GDM1 (cell line): ENCODE data around the gene DNAJC4.

ENCODE experiments used
- DNase-seq: peaks from one replicate; lab custom pipeline; 2025; lab: John Stamatoyannopoulos, UW

Gene DNAJC4

DNA sequence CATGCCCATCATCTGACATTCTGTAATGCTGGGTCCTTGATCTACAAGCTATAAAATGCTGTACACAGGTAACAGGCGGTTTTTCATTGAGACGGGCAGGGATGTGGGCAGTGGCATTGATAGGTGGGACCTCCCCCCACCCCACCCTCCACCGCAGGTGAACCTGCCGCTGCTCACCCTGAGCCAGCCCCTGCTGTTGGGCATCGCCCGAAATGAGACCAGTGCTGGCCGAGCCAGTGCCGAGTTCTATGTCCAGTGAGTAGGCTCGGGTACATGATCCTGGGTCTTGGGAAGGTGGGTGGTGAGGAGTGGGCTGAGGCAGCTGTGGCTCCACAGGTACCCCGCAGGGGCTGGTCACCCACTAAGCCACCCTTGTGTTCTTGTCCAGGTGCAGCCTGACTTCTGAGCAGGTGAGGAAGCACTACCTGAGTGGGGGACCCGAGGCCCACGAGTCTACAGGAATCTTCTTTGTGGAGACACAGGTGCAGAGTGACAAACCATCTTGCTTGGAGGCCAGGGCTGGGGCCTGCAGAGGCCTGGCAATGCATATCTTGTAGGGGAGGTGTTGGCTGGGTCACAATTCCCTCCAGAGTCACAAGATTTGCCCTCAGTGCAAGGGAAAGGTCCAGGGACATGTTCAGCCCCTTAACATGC, 1.1 kb upstream of the DNAJC4 start:
- no peak for DNase-seq

DNA sequence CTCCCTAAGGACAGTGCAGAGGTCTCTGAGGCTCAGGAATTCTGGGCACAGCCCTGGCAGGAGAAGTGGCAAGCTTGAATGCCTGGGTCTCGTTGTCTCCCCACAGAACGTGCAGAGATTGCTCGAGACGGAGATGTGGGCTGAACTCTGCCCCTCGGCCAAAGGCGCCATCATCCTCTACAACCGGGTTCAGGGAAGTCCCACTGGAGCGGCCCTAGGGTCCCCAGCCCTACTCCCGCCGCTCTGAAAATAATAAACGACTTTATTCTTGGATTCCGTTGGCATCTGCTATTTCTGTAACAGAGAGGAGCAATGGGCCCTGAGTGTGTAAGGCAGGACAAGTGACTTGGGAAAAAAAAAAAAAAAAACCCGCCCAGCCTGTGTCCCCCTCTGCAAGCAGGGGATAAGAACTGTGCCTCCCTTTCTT, 591 bp upstream of the DNAJC4 start:
- DNase-seq, result no peak

DNA sequence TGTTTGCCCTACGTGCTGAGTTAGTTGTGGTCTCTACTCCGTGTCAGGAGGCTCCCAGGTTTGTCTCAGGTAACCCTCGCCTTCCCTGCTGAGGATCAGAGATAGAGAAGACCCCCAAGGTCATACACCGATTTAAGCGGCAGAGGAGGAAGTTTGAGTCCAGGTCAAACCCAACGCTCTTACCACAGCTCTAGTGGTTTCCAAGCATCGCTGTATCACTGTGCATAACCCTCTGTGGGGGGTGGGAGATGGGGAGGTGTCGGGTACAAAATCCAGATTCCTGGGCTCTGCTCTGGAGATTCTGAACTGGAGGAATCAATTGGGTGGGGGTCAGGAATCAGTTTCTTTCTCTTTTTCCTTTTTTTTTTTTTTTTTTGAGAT, 627 bp downstream of the DNAJC4 start:
- DNase-seq, result peak; percentile 22

DNA sequence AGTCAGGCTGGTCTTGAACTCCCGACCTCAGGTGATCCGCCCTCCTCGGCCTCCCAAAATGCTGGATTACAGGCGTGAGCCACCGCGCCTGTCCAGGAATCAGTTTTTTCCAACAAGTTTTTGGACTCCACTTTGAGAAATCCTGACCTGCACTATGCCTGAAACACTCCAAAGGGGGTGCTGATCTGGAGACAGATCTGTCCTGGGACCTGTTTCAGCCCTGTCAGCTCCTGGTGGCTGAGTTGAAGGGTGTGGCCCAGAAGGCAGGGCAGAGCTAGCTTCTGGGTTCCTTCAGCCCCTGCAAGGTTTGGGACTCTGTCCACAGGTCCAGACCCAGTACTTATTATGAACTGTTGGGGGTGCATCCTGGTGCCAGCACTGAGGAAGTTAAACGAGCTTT, 1.2 kb downstream of the DNAJC4 start:
- DNase-seq, result no peak

DNA sequence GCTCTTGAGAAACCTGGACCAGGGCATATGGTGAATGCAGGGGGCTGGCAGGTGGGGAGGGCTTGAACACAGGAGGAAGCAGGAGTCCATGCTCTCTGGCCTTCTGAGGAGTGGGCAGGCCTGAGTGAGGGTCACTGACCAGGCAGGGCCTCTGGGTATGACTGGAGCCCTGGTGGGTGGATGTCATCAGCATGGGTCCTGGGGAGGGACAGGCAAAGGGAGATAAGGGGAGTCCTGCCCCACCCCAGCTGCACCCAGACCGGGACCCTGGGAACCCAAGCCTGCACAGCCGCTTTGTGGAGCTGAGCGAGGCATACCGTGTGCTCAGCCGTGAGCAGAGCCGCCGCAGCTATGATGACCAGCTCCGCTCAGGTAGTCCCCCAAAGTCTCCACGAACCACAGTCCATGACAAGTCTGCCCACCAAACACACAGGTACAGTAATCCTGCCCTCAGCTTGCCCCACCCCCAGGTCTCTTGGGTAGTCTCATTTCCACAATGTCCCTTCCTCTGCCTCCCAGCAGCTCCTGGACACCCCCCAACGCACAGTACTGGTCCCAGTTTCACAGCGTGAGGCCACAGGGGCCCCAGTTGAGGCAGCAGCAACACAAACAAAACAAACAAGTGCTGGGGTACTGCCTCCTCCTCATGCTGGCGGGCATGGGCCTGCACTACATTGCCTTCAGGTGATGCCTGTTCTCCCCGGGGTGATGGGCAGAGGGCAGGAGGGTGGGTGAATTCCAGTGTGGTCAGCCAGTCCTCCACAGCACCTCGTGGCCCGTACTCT, 2.0 kb downstream of the DNAJC4 start:
- DNase-seq, result no peak

DNA sequence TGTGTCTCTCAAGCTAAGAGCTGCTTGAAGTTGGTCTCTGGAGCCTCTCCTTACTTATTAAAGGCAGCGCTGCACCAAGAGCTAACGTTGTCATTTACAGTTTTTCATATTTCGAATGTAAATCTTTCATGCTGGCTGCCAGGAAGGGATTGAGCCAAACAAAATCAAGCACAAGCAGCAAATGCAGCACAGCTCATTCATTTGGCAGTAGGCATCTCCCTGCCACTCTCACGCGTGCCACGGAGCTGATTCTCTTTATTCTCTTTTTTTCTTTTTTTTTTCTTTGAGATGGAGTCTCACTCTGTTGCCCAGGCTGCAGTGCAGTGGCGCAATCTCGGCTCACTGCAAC, 2.6 kb downstream of the DNAJC4 start:
- DNase-seq, result no peak

DNA sequence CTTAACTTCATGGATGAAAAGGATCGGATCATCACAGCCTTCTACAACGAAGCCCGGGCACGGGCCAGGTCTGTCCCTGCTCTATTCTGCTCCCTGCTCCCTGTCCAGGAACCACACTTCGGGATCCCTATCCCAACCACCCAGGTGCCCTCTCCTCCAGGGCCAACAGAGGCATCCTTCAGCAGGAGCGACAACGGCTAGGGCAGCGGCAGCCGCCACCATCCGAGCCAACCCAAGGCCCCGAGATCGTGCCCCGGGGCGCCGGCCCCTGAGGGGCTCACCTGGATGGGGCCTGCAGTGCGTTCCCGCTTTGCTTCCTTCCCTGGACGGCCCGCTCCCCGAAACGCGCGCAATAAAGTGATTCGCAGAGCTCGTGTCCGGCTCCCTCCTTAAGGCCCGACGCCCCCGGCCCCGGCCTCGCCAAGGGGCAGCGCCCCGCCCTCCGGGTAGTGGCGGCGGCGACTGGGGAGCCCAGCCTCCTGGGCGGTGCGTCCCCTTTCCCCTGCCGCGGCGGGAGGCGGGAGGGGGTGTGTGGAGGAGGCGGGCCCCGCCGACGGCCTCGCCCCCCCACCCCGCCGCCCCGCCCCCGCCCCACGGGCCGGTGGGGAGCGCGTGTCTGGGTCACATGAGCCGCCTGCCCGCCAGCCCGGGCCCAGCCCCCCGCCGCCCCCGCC, 3.7 kb downstream of the DNAJC4 start, which contains the start of gene VEGFB:
VEGFB (plus strand) TSS at position 672 of the 674 bp plus-strand sequence. CDS start 250 bp downstream, outside the sequence.
- peak; percentile 34 for DNase-seq

DNA sequence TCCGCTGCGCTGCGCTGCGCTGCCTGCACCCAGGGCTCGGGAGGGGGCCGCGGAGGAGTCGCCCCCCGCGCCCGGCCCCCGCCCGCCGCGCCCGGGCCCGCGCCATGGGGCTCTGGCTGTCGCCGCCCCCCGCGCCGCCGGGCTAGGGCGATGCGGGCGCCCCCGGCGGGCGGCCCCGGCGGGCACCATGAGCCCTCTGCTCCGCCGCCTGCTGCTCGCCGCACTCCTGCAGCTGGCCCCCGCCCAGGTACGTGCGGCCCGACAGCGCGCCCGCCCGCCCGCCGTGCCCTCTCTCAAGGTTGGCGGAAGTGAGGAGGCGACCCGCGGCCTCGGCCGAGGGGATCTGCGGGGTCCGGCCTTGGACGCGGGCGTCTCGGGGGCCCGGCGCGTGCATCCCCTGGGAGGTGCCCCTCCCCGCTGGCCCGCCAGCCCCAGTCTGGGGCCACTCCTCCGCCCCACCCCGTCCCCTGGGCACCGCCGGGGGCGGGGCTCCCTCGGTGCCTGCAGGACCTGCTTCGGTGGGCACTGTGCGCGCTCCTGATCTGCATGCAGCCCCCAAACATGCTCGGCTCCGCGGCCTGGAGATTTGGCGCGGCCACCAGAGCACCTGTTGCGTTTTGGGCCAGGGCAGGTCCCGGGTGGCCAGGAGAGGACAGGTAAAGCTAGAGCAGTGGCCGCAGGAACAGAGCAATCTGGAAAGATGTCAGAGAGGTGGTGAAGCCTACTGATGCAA, 4.5 kb downstream of the DNAJC4 start:
- DNase-seq, result no peak

DNA sequence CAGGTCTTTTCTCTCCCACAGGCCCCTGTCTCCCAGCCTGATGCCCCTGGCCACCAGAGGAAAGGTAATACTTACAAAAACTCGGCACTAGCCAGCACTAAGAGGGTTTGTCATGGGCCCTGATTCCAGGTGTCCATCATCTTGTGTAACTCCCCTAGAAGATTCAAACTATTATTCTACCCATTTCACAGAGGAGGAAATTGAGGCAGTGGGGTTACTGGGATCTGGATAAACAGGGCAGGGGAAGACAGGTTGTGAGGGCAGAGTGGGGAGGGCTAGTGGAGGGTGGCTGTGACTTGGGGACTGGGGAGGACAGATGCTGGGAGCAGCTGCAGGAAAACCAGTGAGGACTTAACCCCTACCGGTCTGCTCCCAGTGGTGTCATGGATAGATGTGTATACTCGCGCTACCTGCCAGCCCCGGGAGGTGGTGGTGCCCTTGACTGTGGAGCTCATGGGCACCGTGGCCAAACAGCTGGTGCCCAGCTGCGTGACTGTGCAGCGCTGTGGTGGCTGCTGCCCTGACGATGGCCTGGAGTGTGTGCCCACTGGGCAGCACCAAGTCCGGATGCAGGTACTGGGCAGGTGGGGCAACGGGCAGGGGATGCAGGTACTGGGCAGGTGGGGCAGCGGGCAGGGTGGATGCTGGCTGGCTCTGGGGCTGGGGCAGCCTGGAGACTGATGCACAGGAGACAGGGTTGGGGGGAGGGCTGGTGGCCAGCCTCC, 5.3 kb downstream of the DNAJC4 start:
- DNase-seq, result no peak

DNA sequence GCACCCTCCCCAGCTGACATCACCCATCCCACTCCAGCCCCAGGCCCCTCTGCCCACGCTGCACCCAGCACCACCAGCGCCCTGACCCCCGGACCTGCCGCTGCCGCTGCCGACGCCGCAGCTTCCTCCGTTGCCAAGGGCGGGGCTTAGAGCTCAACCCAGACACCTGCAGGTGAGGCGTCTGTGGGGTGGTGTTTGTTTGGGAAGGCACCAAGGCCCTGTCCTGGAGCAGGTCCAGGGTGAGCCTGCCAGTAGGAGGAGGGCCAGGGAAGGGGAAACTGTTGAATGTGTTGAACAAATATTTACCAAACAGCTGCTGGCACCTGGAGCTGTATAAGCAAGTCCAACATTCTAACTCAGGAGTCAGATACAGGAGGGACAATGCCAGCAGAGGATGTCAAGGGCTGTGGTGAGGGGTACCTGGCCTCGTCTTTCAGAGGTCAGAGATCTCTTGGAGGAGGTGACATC, 7.2 kb downstream of the DNAJC4 start:
- DNase-seq, result no peak

DNA sequence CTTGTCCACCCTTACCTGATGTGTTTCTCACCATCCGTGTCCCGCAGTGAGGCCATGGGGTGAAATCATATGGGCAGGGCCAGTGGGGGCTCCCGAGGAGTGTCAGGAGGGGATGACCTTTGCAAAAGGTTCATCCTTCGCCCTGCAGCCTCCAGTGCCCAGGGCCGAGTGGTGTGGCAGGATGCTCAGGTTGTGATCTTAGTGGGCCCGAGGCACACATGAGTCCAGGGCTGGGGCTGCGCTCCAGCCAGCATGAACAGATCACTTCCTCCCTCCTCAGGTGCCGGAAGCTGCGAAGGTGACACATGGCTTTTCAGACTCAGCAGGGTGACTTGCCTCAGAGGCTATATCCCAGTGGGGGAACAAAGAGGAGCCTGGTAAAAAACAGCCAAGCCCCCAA, 7.7 kb downstream of the DNAJC4 start:
- no peak for DNase-seq

DNA sequence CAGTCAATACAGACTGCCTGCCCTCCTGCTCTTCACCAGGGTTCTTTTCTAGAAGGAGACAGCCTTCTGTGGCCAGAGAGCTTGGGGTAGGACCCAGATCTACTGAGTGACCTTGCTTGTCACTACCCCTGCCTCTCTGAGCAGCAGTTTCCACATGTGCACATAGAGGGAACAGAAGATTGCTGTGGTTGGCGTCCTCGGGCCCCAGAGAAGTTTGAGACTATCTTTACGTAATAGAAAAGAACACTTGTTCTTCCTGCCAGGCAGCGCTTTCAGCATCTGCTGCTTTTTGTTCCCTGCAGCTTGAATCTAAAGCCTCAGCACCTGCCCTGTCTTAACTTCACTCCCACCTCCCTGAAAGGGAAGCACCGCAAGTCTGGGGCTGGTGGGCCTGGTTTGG, 8.7 kb downstream of the DNAJC4 start:
- DNase-seq, result no peak

DNA sequence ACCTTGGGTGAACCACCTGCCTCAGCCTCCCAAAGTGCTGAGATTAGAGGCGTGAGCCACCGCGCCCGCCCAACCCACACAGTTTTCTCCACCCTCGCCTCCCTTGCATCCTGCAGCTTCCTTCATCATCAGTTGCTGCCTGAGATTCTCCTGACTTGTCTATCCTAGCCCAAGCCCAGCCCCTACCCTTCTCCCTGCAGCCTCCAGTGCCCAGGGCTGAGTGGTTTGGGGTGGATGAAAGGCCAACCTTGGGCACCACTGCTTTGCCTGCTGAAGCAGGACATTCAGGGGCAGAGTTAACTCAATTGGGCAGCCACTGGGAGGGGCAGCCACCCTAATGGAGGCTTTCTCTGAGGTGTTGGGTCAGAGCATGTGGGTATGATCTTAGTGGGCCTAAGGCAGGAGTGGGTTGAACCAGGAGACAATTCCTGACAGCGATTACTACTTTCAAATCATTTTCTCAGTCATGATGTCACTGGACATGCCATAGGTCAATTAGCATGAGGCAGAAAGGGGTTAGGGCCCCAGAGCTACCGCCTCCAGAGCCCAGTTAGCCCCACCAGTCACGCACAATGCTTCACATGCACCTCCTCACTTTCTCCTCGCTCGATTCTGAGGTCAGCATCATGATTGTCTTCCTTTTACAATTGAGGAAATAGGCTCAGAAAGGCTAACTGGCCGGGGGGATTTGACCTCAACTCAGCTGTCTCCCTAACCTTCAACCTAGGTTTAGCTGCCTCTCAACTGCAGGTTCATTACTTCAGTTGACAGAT, 9.5 kb downstream of the DNAJC4 start:
- no peak for DNase-seq

DNA sequence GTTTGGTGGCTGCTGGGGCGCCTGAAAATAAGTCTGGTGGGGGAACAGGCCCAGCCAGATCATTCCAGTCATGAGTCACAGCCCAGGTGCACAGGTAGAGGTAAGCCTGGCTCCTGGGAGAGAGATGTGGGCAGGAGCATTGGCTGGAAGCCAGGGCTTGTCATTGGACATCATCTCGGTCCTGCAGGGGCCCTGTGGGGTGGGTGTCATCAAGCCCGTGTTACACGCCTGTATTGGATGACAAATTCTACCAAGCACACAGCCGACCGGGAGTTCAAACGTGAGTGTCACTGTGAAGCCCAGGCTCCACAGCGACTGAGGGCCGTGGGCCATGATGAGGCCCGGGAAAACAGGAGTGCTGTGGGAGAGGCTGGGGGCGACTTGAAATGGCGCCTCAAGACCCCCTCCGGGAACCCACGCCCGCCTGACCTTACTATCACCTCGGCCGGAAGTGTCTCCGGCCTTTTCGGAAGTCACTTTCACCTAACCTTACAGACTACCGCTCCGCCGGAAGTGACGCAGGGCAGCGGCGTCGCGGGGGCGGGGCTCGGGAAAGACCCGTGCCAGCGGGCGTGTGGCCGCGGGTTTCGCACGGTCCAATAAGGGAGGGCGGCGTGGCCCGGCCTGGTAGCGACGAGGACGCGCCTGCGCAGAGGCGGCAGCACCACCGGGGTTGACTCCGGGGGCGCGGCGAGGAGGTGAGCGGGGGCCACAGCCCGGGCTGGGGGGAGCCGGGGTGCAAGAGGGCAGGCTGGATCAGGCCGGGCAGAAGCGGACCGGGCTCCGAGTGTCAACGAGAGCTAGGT, 10.3 kb downstream of the DNAJC4 start, which contains the start of gene FKBP2:
FKBP2 (plus strand) TSS at position 661 of the 806 bp plus-strand sequence. CDS start 1,293 bp downstream, outside the sequence.
- peak; percentile 96 for DNase-seq

DNA sequence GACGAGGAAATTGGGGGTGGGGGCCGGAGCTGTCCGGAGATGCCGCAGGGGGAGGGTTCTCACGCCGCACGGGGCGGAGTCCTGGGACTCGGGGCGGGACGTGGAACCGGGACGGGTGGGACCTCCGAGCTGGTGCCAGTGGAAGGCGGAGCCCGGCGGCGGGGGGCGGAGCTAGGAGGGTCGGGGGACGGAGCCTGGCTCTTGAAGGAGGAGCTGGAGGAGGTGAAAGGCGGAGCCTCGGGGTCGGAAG, 10.8 kb downstream of the DNAJC4 start:
- peak; percentile 100 for DNase-seq

DNA sequence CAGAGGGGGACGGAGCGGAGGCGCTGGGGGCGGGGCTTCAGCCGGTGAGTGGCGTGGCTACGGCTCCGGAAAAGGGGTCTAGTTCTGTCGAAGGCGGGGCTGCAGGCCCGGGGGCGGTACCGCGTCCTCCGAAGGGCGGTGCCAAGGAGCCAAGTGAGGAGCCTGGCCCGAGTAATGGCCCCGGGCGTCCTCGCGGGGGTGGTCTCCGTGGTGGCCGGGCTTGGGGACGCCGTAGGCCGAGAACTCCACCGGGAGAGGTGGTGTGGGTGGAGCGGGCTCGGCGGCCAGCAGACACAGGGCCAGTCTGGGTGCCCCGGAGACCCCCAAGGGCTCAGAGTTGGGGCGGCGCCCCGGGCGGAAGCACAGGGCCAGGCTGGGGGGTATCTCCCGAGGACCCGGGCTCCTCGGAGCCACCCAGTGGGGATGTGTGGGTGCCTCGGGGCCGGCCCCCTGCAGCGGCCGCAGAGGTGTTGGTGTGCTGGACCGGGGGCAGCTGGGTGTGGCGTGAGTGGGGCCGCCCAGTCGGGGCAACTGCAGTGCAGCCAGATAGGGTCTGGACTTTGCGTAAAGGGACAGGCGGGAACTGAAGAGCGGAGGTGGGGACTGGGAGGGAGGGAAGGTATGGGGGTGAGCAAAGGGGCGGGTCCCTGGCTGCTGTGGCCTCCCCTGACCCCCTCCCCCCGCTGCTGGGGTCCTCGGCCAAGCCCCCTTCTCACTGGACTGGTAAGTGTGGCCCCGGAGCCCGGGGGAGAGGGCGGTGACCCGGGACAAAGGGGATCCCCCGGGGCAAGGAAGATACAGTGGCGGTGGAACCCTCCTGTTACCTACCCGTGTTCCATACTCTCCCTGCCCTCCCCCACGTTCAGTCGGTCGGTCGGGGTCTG, 11.4 kb downstream of the DNAJC4 start:
- DNase-seq, result no peak

DNA sequence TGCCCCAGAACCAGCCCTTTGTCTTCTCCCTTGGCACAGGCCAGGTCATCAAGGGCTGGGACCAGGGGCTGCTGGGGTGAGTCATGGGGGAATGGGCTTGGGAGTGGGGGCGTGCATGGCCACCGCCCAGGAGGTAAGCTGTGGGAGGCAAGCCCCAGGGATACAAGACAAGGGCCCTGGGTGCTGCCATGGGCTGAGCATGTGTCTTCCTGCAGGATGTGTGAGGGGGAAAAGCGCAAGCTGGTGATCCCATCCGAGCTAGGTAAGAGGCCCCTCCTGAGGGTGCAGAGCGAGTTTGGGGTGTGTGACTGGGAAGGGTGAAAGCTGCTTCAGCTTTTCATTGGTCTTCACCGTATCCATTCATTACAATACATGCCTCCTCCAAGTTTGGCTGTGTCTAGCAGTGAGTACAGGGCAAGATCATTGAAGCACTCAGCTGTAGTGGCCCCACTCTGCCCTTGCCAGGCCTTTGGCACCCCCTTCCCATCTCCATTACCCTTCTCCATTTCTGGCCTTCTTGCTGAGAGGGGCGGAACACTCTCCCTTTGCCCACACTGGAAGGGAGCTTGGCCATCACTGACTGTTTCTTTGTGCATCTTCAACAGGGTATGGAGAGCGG, 13.0 kb downstream of the DNAJC4 start:
- DNase-seq, result no peak

DNA sequence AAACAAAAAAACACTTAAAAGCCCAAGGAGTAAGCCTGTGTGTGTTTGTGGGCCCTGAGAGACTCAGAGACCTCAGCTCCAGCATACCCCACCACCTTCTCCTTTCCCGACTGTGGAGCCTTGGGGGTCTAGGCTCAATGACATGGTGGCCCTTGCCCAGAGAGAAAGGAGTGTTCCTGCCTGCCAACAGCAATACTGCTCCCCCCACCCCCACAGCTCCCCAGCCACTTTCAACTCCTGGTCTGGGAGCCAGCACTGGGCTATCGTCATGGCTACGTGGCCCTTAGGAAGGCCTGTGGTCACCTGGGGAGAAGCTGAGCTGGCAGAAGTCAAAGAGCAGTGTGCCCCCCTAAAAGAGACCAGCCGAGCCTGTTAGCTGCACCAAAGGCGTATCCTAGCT, 13.8 kb downstream of the DNAJC4 start:
- DNase-seq, result no peak

DNA sequence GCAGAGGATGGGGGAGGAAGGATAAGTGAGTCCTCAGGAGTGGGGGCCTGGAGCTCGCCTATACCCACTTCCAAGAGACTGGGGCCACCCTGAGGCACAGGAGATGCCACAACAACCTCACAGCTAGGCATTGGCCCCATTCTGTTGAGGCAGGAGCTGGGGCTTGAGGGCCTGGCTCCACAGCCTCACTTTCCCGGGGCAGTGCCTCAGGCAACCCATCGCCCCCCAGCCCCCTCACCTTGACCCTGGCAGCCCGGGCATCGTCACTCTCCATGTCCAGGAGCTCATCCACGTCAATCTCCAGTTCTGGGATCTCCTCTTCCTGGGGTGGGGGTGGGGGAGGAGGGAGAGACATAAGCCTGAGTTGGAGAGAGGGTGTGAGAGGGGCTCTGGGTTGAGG, 14.6 kb downstream of the DNAJC4 start:
- DNase-seq, result no peak
